ENCODE data around the gene SFXN5.

The SFXN5 gene

GRCh38 chr2:72900191-72900825 lies 171.2 kb downstream of the SFXN5 start:
- TF ChIP-seq CTCF (IDR thresholded peaks at IDR 0.05): no peak
- H3K27ac ChIP-seq: no peak overlapping the region
- DNase-seq: no peak
- intact Hi-C loops (cut with DNase I; ENCODE audit: low total_unique reads): no loop called here
- H3K36me3 ChIP-seq: no peaks in the 10 kb centered on the region
- H3K4me1 ChIP-seq: peaks cover 0 to 9% (median 4%) of the 10 kb centered on the region in 4 donors
- peaks cover 0 to 49% of the 10 kb centered on the region in 2 donors for H3K27me3 ChIP-seq
- no peaks in the 10 kb centered on the region for H3K9me3 ChIP-seq
- no peak overlapping the region for H3K4me3 ChIP-seq

- H3K27ac ChIP-seq: no peak overlapping the region
- intact Hi-C loops (cut with DNase I; ENCODE audit: low total_unique reads): no loop called here
- DNase-seq: no peak
- peaks cover 0 to 12% (median 5%) of the 10 kb centered on the region in 4 donors for H3K4me1 ChIP-seq
- H3K4me3 ChIP-seq: no peak overlapping the region
- no peaks in the 10 kb centered on the region for H3K9me3 ChIP-seq
- H3K36me3 ChIP-seq: no peaks in the 10 kb centered on the region
- H3K27me3 ChIP-seq: peaks cover 0 to 65% of the 10 kb centered on the region in 2 donors
- no peak for TF ChIP-seq CTCF (IDR thresholded peaks at IDR 0.05)
Observed at GRCh38 chr2:72898585-72898906, 173.0 kb downstream of the SFXN5 start.

GRCh38 chr2:72897785-72898584 lies 173.5 kb downstream of the SFXN5 start:
- Histone ChIP-seq H3K36me3 (no peaks in the 10 kb centered on the region), H3K27me3 (peaks cover 0 to 62% of the 10 kb centered on the region in 2 donors), H3K4me3 (no peak overlapping the region), H3K9me3 (no peaks in the 10 kb centered on the region), H3K4me1 (peaks cover 0 to 12% (median 5%) of the 10 kb centered on the region in 4 donors), H3K27ac (no peak overlapping the region)
- intact Hi-C loops (cut with DNase I; ENCODE audit: low total_unique reads): no loop called here
- no peak for DNase-seq
- TF ChIP-seq CTCF (IDR thresholded peaks at IDR 0.05): no peak

- TF ChIP-seq CTCF (IDR thresholded peaks at IDR 0.05): no peak
- Histone ChIP-seq H3K9me3 (no peaks in the 10 kb centered on the region), H3K27ac (no peak overlapping the region), H3K36me3 (peaks cover 0 to 11% (median 11%) of the 10 kb centered on the region in 3 donors), H3K27me3 (peaks cover 0 to 53% of the 10 kb centered on the region in 2 donors), H3K4me1 (peaks cover 0 to 12% (median 5%) of the 10 kb centered on the region in 4 donors), H3K4me3 (no peak overlapping the region)
- DNase-seq: no peak
- intact Hi-C loops (cut with DNase I; ENCODE audit: low total_unique reads): no loop called here
Observed at GRCh38 chr2:72896446-72896845, 175.1 kb downstream of the SFXN5 start.

- H3K27me3 ChIP-seq: peaks cover 0 to 48% of the 10 kb centered on the region in 2 donors
- peaks cover 0 to 12% (median 5%) of the 10 kb centered on the region in 4 donors for H3K4me1 ChIP-seq
- DNase-seq: no peak
- H3K36me3 ChIP-seq: peaks cover 0 to 17% (median 14%) of the 10 kb centered on the region in 3 donors
- H3K27ac ChIP-seq: no peak overlapping the region
- no peak for TF ChIP-seq CTCF (IDR thresholded peaks at IDR 0.05)
- no peak overlapping the region for H3K4me3 ChIP-seq
- no peaks in the 10 kb centered on the region for H3K9me3 ChIP-seq
- intact Hi-C loops (cut with DNase I; ENCODE audit: low total_unique reads): no loop called here
Observed at GRCh38 chr2:72895759-72896281, 175.7 kb downstream of the SFXN5 start.
